AML-193 (cell line): ENCODE data around the gene FOXN3.

Experiments used
- DNase-seq, 2 experiments: peaks; one replicate each; lab custom pipeline; 2025; lab: John Stamatoyannopoulos, UW

FOXN3 gene

DNA sequence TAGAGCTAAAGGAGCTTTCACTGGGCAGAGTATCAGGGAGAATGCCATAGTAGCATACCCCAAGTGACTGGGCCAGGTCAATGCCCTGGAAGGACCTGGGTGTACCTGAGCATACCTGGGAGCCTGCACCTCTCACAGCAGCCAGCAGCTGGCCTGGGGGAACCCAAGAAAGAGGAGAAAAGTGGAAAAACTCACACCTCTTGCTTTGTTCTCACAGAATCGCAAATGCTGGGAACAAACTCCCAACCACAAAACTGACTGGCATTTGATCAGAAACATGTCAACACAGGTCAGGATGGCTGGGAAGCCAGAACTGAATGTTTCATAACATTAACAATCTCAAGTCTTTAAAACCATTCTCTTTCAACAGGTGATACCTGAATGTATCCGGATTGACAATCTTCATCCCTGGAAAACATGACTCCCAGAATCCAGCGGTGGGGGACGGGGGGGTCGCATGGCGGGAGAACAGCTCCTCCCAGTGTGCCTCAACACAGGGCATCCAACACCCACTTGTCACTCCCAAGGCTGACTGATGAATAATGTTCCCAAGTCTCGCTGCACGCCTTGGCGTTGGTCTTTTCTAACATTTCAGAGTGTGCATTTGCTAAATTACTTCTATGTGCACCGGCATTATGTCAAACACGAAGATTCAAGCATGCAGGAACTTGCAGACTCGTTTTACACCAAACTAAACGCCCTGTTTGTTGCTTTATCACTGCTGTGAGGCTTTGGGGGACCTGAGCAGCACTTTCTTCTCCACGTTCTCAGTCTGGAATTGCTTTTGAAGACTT is 7.9 kb downstream of the FOXN3 start:
- DNase-seq: no peak

GRCh38 chr14:89407856-89408255 is 9.2 kb downstream of the FOXN3 start:
- no peak for DNase-seq

DNA sequence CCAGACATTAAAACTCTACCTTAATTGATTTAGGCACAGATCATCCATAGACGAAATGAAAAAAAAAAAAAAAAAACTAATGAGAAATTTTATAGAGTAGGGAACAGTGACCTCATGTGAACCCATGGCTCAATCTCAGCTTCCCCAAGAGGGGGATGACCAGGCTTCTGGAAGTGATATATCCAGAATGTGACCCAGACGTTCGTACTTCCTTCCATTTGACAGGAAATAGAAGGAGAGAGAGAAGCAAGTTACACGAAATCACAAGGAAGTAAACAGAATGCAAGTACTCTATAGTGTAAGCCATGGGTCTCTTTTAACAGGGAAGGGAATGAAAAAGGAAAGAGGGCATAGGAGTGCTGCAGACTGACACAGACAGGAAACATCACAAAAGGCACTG is 10.1 kb downstream of the FOXN3 start:
- no peak for DNase-seq

GRCh38 chr14:89406361-89406760 is 10.7 kb downstream of the FOXN3 start:
- DNase-seq: no peak

- DNase-seq: no peak
Measured at GRCh38 chr14:89405712-89406111, 11.3 kb downstream of the FOXN3 start.

GRCh38 chr14:89402363-89402762 is 14.7 kb downstream of the FOXN3 start:
- DNase-seq: no peak

- no peak for DNase-seq
Measured at GRCh38 chr14:89401761-89402160, 15.3 kb downstream of the FOXN3 start.

- DNase-seq: no peak
Measured at GRCh38 chr14:89401241-89401640, 15.8 kb downstream of the FOXN3 start.

- DNase-seq: no peak
Measured at GRCh38 chr14:89400529-89400928, 16.5 kb downstream of the FOXN3 start.

- no peak for DNase-seq
Measured at GRCh38 chr14:89399594-89400068, 17.4 kb downstream of the FOXN3 start.

- DNase-seq: no peak
Measured at GRCh38 chr14:89399157-89399556, 17.9 kb downstream of the FOXN3 start.

- peak in 1 of 2 experiments; percentile 5 for DNase-seq
Measured at GRCh38 chr14:89397569-89398230, 19.3 kb downstream of the FOXN3 start.

DNA sequence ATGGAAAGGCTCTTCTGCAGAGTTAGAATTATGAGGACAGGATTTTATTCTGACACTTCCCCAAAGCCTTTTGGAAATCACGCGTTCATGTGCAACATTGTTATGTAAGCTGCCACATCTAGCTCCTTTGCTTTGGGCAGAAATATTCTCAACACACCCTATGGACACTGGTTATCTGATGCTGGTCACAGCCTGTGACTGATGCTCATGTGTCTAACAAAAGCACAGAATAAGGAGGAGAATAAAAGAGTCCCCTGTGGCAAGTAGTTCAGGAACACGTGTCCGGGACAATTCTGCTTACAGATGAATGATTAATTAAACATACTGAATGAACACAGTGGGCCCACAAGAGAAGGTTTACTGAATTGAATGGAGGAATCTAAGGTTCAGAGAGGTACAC is 22.1 kb downstream of the FOXN3 start:
- DNase-seq: no peak

DNA sequence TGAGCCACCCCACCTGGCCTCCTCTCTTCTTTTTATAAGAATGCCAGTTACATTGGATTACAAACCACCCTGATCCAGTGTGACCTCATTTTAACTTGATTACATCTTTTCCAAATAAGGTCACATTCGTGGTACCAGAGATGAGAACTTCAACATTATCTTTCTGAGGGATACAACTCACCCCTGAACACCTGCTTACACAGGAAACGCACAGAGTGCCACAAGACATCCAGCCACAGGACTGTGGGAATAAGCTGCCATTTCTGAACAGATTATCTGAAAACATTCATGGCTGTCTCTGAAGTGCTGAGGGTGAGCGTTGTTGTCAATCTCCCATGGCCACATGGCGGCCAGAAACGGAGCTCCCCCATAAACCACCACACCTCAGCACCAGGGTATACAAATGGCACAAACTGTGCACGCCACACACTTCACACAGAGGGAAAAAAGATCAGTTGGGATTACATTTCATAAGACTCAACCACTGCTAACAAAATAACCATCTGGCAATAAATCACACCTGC is 23.7 kb downstream of the FOXN3 start:
- DNase-seq: no peak

GRCh38 chr14:89392181-89392580 is 24.9 kb downstream of the FOXN3 start:
- DNase-seq: no peak

DNA sequence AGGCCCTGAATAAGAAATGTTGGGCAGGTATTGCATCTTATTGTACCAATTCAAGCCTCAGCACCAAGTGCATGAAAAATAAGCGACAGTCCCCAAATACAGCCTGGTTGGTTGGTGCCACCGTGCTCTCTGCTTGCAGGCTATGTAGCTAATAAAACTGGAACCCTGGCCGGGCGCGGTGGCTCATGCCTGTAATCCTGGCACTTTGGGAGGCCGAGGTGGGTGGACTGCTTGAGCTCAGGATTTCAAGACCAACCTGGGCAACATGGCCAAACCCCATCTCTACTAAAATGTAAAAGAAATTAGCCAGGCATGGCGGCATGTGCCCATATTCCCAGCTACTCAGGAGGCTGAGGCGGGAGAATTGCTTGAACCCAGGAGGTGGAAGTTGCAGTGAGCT is 25.5 kb downstream of the FOXN3 start:
- no peak for DNase-seq

GRCh38 chr14:89391123-89391522 is 25.9 kb downstream of the FOXN3 start:
- DNase-seq: no peak

DNA sequence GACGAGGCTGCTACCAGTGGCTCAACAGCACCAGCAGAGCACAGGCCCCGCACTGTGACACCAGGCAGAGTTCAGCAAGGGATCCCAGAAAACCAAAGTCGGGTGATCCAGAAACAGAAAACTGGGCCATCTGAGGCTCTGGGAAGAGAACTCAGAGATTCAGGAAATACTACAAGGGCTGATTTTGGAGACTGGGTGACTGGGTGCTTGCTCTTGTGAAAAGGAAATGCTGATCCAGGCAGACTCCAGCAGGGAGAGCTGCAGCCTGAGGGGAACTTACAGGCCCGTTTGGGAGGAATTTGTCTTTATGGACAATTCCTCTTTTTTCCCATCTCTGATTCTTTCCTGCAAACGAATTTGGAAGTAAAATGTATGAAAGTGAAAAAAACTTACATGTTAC is 28.2 kb downstream of the FOXN3 start:
- DNase-seq: no peak

DNA sequence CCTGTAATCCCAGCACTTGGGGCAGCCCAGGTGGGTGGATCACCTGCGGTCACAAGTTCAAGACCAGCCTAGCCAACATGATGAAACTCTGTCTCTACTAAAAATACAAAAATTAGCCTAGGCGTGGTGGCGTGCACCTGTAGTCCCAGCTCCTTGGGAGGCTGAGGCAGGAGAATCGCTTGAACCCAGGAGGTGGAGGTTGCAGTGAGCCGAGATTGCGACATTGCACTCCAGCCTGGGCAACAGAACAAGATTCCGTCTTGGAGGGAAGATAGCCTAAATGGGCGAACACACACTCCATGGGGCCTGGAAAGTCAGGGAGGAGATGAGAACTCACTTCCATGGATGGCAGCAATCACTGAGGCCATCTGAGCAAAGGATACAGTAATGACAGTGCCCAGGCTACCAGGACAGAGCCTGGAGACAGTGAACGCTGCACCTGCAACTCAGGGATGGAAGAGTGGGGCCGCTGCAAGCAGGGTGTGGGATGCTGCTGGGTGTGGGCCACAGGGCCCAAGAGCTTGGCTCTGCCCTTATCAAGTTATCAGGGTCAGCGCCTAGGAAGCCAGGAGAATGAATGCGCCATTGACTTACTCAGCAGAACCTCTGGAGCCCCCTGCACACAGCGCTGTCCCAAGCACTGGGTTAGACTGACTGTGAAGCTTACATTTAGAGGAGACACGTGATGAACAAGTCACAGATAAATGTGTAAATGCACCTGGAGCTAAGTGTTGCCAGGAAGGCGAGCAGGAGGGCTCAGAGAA is 28.9 kb downstream of the FOXN3 start:
- DNase-seq: no peak

GRCh38 chr14:89386212-89386886 is 30.7 kb downstream of the FOXN3 start:
- no peak for DNase-seq

GRCh38 chr14:89384636-89385035 is 32.4 kb downstream of the FOXN3 start:
- DNase-seq: no peak

- no peak for DNase-seq
Measured at GRCh38 chr14:89384023-89384422, 33.0 kb downstream of the FOXN3 start.
